Astrocyte (in vitro differentiated cells and primary cell): Measurements from ENCODE around the gene IMMP2L. TPM values are rescaled to one million over a fixed set of nuclear protein-coding genes. Genes with fewer than 3 reads are reported as not detected.

Experiments used
- DNase-seq: peaks from one replicate; pipeline ENCODE4 v3.0.0-alpha.2; 2010; ENCODE audit warnings: low read depth
- FAIRE-seq: peaks from 2 replicates; lab custom pipeline; 2011; peaks lifted over from hg19 to GRCh38; lab: Jason Lieb, UNC
- H2AFZ ChIP-seq: 2 replicates; pipeline ENCODE4 v1.6.0; 2012; ENCODE audit warnings: low read depth, low read length, inconsistent platforms
- H3K27ac ChIP-seq: 2 replicates; pipeline ENCODE4 v1.5.1; 2011; ENCODE audit warnings: low read depth, low read length, inconsistent platforms
- H3K27me3 ChIP-seq: 2 replicates; pipeline ENCODE4 v1.6.0; 2011; ENCODE audit warnings: low read length, inconsistent platforms; ENCODE audit not compliant: insufficient read depth
- H3K36me3 ChIP-seq: 2 replicates; pipeline ENCODE4 v1.5.1; 2011; ENCODE audit warnings: low read length, inconsistent platforms; ENCODE audit not compliant: insufficient read depth
- H3K4me1 ChIP-seq: 2 replicates; pipeline ENCODE4 v1.5.1; 2011; ENCODE audit warnings: low read length, inconsistent platforms; ENCODE audit not compliant: insufficient read depth
- H3K4me2 ChIP-seq: 2 replicates; pipeline ENCODE4 v1.6.0; 2012; ENCODE audit warnings: low read length, inconsistent platforms
- H3K4me3 ChIP-seq: 2 replicates; pipeline ENCODE4 v1.5.1; 2011; ENCODE audit warnings: low read depth, mild to moderate bottlenecking, low read length, inconsistent platforms; ENCODE audit not compliant: insufficient read depth
- H3K79me2 ChIP-seq: 2 replicates; pipeline ENCODE4 v1.6.0; 2012; ENCODE audit warnings: mild to moderate bottlenecking, low read length, inconsistent platforms; ENCODE audit not compliant: insufficient read depth
- H3K9ac ChIP-seq: 2 replicates; pipeline ENCODE4 v1.6.0; 2012; ENCODE audit warnings: mild to moderate bottlenecking, low read length, inconsistent platforms
- H3K9me3 ChIP-seq: 2 replicates; pipeline ENCODE4 v1.5.1; 2012; ENCODE audit warnings: low read depth, mild to moderate bottlenecking, low read length, inconsistent platforms; ENCODE audit not compliant: insufficient read depth
- H4K20me1 ChIP-seq: 2 replicates; pipeline ENCODE4 v1.6.0; 2012; ENCODE audit warnings: low read length, inconsistent platforms; ENCODE audit not compliant: insufficient read depth
- H3K27ac Mint-ChIP-seq: one replicate; pipeline ENCODE4 v1.8.0; 2021; ENCODE audit warnings: mild to moderate bottlenecking, mixed read lengths; ENCODE audit not compliant: unreplicated experiment
- H3K27me3 Mint-ChIP-seq: one replicate; pipeline ENCODE4 v1.8.0; 2021; ENCODE audit warnings: low read depth, mixed read lengths; ENCODE audit not compliant: unreplicated experiment
- H3K36me3 Mint-ChIP-seq: one replicate; pipeline ENCODE4 v1.8.0; 2021; ENCODE audit warnings: low read depth, mixed read lengths; ENCODE audit not compliant: unreplicated experiment
- H3K4me1 Mint-ChIP-seq: one replicate; pipeline ENCODE4 v1.8.0; 2021; ENCODE audit warnings: low read depth, mixed read lengths; ENCODE audit not compliant: unreplicated experiment
- H3K4me3 Mint-ChIP-seq: one replicate; pipeline ENCODE4 v1.8.0; 2021; ENCODE audit warnings: mild to moderate bottlenecking, moderate library complexity, mixed read lengths; ENCODE audit not compliant: unreplicated experiment
- H3K9me3 Mint-ChIP-seq: one replicate; pipeline ENCODE4 v1.8.0; 2021; ENCODE audit warnings: mild to moderate bottlenecking, mixed read lengths; ENCODE audit not compliant: unreplicated experiment
- CTCF ChIP-seq: IDR thresholded peaks from 2 replicates; pipeline ENCODE4 v1.5.1; 2011; ENCODE audit warnings: low read depth, mild to moderate bottlenecking, inconsistent platforms, low read length, moderate library complexity; ENCODE audit not compliant: insufficient read depth
- EZH2 ChIP-seq: IDR thresholded peaks from 2 replicates; pipeline ENCODE4 v1.6.1; 2012; ENCODE audit warnings: mild to moderate bottlenecking, low read length, inconsistent platforms; ENCODE audit not compliant: insufficient read depth
- total RNA-seq: library from RNA; stranded (reverse); gene quantifications from 2 replicates; pipeline ENCODE4 v1.2.1, GENCODE V29; 2021

Gene IMMP2L
- total RNA-seq, 1 donor from 2014 or later = 13.8 TPM

GRCh38 chr7:110693344-110693743 is 868.9 kb downstream of the IMMP2L start:
- no peaks in the 10 kb centered on the region for H3K79me2 ChIP-seq
- no peak overlapping the region for H3K4me3 ChIP-seq
- Mint-ChIP-seq H3K4me1 (no peaks in the 10 kb centered on the region), H3K27me3 (no peaks in the 10 kb centered on the region), H3K36me3 (no peaks in the 10 kb centered on the region), H3K9me3 (no peaks in the 10 kb centered on the region), H3K27ac (no peak overlapping the region), H3K4me3 (no peak overlapping the region)
- no peaks in the 10 kb centered on the region for H4K20me1 ChIP-seq
- no peaks in the 10 kb centered on the region for H3K9me3 ChIP-seq
- FAIRE-seq (no peak), DNase-seq (no peak)
- no peak for TF ChIP-seq EZH2
- no peak for TF ChIP-seq CTCF
- H2AFZ ChIP-seq = no peak overlapping the region
- H3K4me1 ChIP-seq = no peaks in the 10 kb centered on the region
- no peaks in the 10 kb centered on the region for H3K36me3 ChIP-seq
- no peak overlapping the region for H3K4me2 ChIP-seq
- H3K27ac ChIP-seq = no peak overlapping the region
- H3K9ac ChIP-seq = no peak overlapping the region
- no peaks in the 10 kb centered on the region for H3K27me3 ChIP-seq

GRCh38 chr7:110688908-110689307 is 873.4 kb downstream of the IMMP2L start:
- Histone ChIP-seq H3K27ac (no peak overlapping the region), H3K79me2 (no peaks in the 10 kb centered on the region), H2AFZ (no peak overlapping the region), H3K36me3 (no peaks in the 10 kb centered on the region), H3K27me3 (no peaks in the 10 kb centered on the region), H3K4me3 (no peak overlapping the region), H4K20me1 (no peaks in the 10 kb centered on the region), H3K4me2 (no peak overlapping the region), H3K9ac (no peak overlapping the region), H3K9me3 (no peaks in the 10 kb centered on the region), H3K4me1 (no peaks in the 10 kb centered on the region)
- Mint-ChIP-seq H3K27me3 (no peaks in the 10 kb centered on the region), H3K36me3 (no peaks in the 10 kb centered on the region), H3K4me3 (no peak overlapping the region), H3K4me1 (no peaks in the 10 kb centered on the region), H3K9me3 (no peaks in the 10 kb centered on the region), H3K27ac (no peak overlapping the region)
- DNase-seq (no peak), FAIRE-seq (no peak)
- no peak for TF ChIP-seq EZH2
- no peak for TF ChIP-seq CTCF

GRCh38 chr7:110685899-110686298 is 876.4 kb downstream of the IMMP2L start:
- no peak overlapping the region for H3K27ac ChIP-seq
- no peaks in the 10 kb centered on the region for H3K9me3 Mint-ChIP-seq
- no peak overlapping the region for H3K27ac Mint-ChIP-seq
- H3K4me1 ChIP-seq = no peaks in the 10 kb centered on the region
- no peak overlapping the region for H2AFZ ChIP-seq
- DNase-seq = no peak
- no peaks in the 10 kb centered on the region for H3K79me2 ChIP-seq
- no peak overlapping the region for H3K4me3 Mint-ChIP-seq
- FAIRE-seq = no peak
- no peaks in the 10 kb centered on the region for H3K27me3 ChIP-seq
- H3K9me3 ChIP-seq = no peaks in the 10 kb centered on the region
- no peak for TF ChIP-seq EZH2
- no peak for TF ChIP-seq CTCF
- no peaks in the 10 kb centered on the region for H3K27me3 Mint-ChIP-seq
- H3K9ac ChIP-seq = no peak overlapping the region
- H3K36me3 Mint-ChIP-seq = no peaks in the 10 kb centered on the region
- no peaks in the 10 kb centered on the region for H3K36me3 ChIP-seq
- H3K4me3 ChIP-seq = no peak overlapping the region
- no peaks in the 10 kb centered on the region for H4K20me1 ChIP-seq
- H3K4me1 Mint-ChIP-seq = peaks cover 5% of the 10 kb centered on the region
- no peak overlapping the region for H3K4me2 ChIP-seq
